Lower leg skin (tissue), 3 donors: Measurements from ENCODE around the gene IL18.
"Not testable (repeated sequence)": the region's sequence is repeated elsewhere in the genome, so short reads cannot be mapped to it uniquely, and the experiment has no call there.

ENCODE experiments used
- CTCF ChIP-seq, 3 donors: fragments of 450-650 bp; IDR thresholded peaks; one replicate each; pipeline ENCODE4 v1.5.1; 2016; ENCODE audit warnings: antibody characterized with exemption in 3 of 3, mild to moderate bottlenecking in 3 of 3, moderate library complexity in 2 of 3
- POLR2A ChIP-seq, 2 donors: fragments of 450-650 bp; IDR thresholded peaks; one replicate each; pipeline ENCODE4 v1.6.1; 2016 to 2017; ENCODE audit warnings: antibody characterized with exemption in 2 of 2, mild to moderate bottlenecking in 1 of 2, moderate library complexity in 1 of 2

DNA sequence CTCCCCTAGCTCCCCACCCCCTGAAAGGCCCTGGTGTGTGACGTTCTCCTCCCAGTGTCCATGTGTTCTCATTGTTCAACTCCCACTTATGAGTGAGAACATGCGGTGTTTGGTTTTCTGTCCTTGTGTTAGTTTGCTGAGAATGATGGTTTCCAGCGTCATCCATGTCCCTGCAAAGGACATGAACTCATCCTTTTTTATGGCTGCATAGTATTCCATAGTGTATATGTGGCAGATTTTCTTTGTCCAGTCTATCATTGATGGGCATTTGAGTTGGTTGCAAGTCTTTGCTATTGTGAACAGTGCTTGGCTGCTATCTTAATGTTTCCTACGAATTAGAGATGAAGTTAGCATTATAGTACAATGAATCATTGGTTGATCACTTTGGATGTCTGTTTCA is 35.2 kb upstream of the IL18 start:
- not testable (repeated sequence) for TF ChIP-seq CTCF, POLR2A (IDR thresholded peaks at IDR 0.05)
